GM18499 (cell line): ENCODE data around the gene WNT9A.

Experiments used
- ATAC-seq: cut with Tn5 transposase; IDR thresholded peaks from one replicate; pipeline ENCODE4 v1.9.1; 2021; ENCODE audit warnings: moderate number of reproducible peaks; ENCODE audit not compliant: insufficient read depth, unreplicated experiment

Gene WNT9A

GRCh38 chr1:227942716-227943261 is 4.9 kb downstream of the WNT9A start:
- ATAC-seq, result no peak

GRCh38 chr1:227942021-227942715 is 5.6 kb downstream of the WNT9A start:
- ATAC-seq, result no peak

GRCh38 chr1:227941509-227942020 is 6.2 kb downstream of the WNT9A start:
- no peak for ATAC-seq

- no peak for ATAC-seq
These were observed 6.9 kb downstream of the WNT9A start for GRCh38 chr1:227940791-227941241.

GRCh38 chr1:227939791-227940771 is 7.7 kb downstream of the WNT9A start:
- no peak for ATAC-seq

- ATAC-seq, result no peak
These were observed 8.6 kb downstream of the WNT9A start for GRCh38 chr1:227938911-227939790.

GRCh38 chr1:227938276-227938675 is 9.5 kb downstream of the WNT9A start:
- ATAC-seq, result no peak

GRCh38 chr1:227937838-227938145 is 9.9 kb downstream of the WNT9A start:
- no peak for ATAC-seq

- ATAC-seq, result no peak
These were observed 10.5 kb downstream of the WNT9A start for GRCh38 chr1:227937031-227937837.

- no peak for ATAC-seq
These were observed 11.9 kb downstream of the WNT9A start for GRCh38 chr1:227935826-227936225.

GRCh38 chr1:227934476-227935313 is 13.0 kb downstream of the WNT9A start:
- no peak for ATAC-seq

- ATAC-seq, result no peak
These were observed 17.8 kb downstream of the WNT9A start for GRCh38 chr1:227929751-227930472.

GRCh38 chr1:227928811-227929375 is 18.8 kb downstream of the WNT9A start:
- ATAC-seq, result no peak

- ATAC-seq, result no peak
These were observed 19.6 kb downstream of the WNT9A start for GRCh38 chr1:227927971-227928741.

- no peak for ATAC-seq
These were observed 20.5 kb downstream of the WNT9A start for GRCh38 chr1:227926896-227927885.
